GM21576 (cell line): ENCODE data around the gene REG4.

Source experiments
- ATAC-seq: cut with Tn5 transposase; IDR thresholded peaks from one replicate; pipeline ENCODE4 v1.9.1; 2021; ENCODE audit warnings: mild to moderate bottlenecking, moderate library complexity; ENCODE audit not compliant: unreplicated experiment

REG4 gene

DNA sequence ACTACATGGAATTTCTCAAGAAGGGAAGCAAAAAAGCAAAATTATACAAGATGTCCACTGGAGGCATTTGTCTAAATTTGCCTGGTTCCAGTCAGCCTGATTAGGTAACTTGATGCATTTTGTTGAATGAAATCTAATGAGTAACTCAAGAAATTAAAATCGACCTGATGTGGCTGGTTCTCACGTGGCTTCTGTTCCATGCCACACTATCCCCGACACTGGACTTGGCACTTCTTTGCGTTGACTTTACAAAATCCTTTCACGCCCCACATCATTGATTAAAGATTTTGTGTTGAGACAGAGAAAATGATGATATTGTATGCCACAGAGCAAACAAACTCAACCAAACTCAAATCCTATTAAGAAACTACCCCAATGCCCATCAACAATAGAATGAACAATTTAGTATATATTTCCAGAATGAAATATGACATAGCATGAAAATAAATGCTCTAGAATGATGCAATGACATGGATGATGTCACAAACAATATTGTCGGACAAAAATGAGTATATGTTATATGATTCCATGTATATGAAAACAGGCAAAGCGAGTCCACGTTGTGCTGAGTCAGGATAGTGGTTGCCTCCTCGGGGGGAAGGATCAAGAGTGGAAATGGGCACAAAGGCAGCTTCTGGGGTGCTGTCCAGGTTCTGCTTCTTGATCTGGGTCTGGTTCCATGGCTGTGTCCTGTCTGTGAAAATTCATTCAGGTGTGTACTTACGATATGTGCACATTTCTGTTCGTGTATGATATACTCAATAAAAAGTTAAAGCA, 29.6 kb downstream of the REG4 start:
- no peak for ATAC-seq

- ATAC-seq: no peak
Measured at GRCh38 chr1:119779869-119780356, 31.3 kb downstream of the REG4 start.

GRCh38 chr1:119778886-119779560, 32.2 kb downstream of the REG4 start:
- ATAC-seq: no peak

DNA sequence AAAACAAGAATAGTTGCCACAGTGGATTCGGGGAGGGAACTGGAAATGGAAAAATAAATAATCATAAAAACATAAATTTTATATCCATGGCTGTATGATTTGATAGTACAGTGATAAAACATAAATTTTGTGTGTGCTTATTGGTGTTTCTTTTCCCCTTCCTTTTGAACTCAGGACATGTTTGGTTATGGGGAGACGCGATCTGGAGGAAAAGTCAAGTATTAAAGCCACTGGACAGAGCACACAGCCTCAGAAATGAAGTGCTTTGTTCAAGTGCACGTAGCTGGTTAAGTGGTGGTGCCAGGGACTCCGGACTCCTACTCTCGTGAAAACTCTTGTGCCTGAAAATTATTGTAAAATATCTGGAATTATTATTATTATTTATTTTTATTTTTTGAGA, 32.9 kb downstream of the REG4 start:
- no peak for ATAC-seq

GRCh38 chr1:119774746-119775490, 36.3 kb downstream of the REG4 start:
- ATAC-seq: no peak

DNA sequence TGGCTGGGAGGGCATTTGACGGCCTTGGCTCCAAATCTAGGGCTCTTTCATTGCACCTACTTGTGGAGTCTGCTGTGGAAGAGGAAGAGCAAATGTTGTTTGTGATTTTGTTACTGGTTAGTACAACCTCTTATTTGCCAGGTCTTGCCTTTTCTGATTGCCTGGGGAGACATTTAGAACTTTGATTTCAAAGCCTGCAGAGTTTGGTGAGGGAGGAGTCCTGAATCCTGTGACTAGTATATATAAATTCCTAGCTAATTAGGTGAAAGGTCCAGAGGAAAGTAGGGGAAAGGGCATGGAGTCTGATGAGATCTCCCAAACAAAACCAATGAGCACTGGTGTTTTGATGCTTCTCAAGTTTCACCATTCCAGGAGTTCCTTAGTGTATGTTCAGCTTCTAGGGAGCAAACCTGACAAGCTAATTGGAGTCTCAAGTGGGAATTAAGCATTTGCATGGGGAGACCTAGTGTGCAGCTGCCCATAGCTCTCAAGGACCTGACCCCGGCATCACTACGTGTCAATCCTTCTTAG, 37.5 kb downstream of the REG4 start:
- ATAC-seq: no peak

DNA sequence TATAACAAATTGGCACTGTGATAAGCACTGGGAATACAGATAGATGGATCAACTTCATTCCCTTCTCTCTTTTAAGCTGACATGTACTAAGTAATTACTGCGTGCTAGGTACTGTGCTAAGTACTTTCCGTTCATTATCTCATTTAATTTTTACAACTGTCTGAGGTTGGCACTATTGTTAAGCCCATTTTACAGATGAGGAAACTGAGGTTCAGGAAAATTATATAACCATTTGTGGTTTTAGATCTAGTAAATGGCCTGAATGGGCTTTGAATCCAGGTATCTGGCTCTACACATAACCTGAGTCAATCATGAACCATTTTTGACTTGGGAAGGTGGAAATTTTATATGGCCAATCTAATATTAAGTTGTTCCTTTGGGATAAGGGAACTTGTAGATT, 39.0 kb downstream of the REG4 start:
- no peak for ATAC-seq

- no peak for ATAC-seq
Measured at GRCh38 chr1:119771770-119772169, 39.5 kb downstream of the REG4 start.

GRCh38 chr1:119771016-119771415, 40.2 kb downstream of the REG4 start:
- ATAC-seq: no peak

GRCh38 chr1:119768778-119769177, 42.5 kb downstream of the REG4 start, which contains the start of gene HMGCS2:
Gene HMGCS2, minus strand, starts transcription at chr1:119768905. Its CDS starts 61 bp downstream, at chr1:119768844.
- ATAC-seq: no peak

DNA sequence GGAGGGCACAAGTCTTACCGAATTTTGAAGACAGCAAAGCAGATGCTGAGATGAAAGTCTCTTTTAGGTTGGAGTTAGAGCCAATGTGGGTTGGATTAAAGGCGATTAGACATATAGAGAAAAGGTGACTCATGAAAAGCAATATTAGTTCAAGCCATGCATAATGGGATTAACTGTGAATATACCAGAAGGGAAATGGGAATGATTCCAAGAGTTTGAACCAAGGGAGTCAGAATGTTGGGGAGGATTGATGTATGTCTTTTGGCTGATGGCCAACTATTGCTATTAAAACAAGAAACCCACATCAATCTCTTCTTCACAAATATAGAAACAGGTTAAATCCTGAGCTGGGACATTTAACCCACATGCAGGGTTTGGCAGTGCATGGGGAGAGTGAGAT, 43.8 kb downstream of the REG4 start:
- ATAC-seq: no peak

GRCh38 chr1:119766374-119766794, 44.9 kb downstream of the REG4 start:
- no peak for ATAC-seq

- no peak for ATAC-seq
Measured at GRCh38 chr1:119764220-119764619, 47.0 kb downstream of the REG4 start.

GRCh38 chr1:119762953-119763352, 48.3 kb downstream of the REG4 start:
- ATAC-seq: no peak

GRCh38 chr1:119762409-119762808, 48.9 kb downstream of the REG4 start:
- ATAC-seq: no peak

DNA sequence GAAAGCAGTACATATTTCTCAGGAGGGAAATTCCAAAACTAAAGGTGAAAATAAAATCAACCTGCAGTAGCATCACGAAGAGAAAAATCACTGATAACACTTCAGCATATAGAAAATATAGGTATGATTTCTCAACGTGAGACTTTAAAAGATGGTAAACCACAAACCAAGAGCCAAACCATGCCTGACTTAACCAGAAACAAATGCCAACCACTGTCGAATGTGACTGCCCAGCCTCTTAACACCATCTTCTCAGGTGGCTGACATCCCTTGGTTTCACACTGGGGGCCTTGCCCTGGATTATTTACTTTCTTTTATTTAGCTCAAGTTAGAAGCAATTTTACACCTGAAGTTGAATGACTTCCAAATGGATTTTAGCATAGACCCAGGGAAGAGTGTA, 52.7 kb downstream of the REG4 start:
- ATAC-seq: no peak

- no peak for ATAC-seq
Measured at GRCh38 chr1:119752592-119752991, 58.7 kb downstream of the REG4 start.

DNA sequence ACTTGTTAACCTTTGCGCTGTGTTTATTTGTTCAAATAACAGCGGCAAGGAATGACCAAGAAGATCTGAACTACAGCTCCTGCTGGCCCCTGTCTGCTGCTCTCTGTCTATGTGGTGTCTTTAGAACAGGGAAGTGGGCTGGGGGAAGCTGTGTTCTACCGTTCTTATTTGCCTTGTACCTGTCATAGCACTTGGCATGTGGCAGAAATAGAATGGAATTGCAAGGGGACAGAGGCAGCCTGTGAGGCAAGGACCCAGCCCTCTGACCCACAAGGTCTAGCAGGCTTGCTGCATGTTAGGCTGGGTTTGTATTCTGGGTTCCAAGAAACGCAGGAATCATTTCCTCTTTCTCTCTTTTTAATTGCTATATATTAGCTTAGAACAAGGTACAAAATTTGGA, 63.2 kb downstream of the REG4 start:
- no peak for ATAC-seq

- ATAC-seq: no peak
Measured at GRCh38 chr1:119747451-119747850, 63.8 kb downstream of the REG4 start.

DNA sequence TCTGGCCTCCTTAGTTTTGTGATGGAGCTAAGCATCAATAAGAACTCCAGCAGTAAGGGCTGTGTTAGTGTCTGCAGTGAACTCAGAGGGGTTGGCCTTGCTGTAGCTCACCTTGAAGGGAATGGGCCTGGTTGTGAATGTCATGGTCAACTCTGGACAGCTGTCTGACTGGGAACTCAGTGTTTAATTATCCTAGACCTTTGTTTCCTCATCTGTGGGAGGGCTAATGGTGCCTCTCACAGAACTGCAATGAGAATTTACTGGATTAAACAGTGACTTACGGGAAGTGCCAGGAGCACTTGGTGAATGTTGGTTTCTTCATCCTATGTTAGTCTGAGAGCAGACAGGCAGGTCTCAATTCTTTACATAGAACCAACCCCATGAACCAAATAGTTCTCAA, 66.2 kb downstream of the REG4 start:
- no peak for ATAC-seq

DNA sequence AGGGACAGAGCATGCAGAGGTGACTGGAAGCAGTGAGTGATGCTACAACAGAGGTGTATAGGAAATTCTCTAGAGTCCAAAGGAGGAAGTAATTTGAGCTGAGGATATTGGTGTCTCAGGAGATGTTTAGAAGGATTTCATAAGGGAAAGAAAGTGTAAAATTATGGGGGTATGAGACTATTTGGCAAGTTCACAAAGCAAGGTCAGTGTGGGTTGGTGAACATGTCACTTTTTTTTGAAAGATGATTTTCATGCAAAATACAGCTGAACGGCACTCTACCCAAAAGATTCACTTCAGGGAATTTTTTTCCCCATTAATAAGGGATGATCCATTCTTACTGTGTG, 66.7 kb downstream of the REG4 start:
- ATAC-seq: no peak
